ENCODE measurements around the gene SART3.

Gene SART3

DNA sequence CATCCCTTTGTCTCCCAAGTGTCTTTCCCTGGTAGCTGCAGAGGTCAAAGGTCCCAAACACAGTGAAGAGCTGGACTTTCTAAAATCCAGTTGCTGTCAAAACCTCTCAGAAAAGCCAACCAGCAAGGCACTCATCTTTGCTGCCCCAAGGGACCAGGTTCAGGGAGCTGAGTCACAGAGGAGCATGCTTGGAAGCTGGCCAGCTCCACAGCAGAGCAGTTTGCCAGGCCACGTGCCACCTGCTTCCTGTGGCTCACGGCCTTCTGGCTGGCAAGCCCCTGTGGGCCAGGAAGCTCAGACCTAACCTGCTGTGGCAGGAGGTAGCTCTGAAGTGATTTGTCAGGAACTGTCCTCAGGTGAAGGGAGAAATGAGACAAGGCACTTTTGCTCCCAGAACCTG is 5.0 kb upstream of the SART3 start:
- DNase-seq (ENCODE audit: low read depth), result peak; percentile 96
- H3K4me3 ChIP-seq (ENCODE audit: low read length), result no peak overlapping the region
- TF ChIP-seq, protein P1, sequence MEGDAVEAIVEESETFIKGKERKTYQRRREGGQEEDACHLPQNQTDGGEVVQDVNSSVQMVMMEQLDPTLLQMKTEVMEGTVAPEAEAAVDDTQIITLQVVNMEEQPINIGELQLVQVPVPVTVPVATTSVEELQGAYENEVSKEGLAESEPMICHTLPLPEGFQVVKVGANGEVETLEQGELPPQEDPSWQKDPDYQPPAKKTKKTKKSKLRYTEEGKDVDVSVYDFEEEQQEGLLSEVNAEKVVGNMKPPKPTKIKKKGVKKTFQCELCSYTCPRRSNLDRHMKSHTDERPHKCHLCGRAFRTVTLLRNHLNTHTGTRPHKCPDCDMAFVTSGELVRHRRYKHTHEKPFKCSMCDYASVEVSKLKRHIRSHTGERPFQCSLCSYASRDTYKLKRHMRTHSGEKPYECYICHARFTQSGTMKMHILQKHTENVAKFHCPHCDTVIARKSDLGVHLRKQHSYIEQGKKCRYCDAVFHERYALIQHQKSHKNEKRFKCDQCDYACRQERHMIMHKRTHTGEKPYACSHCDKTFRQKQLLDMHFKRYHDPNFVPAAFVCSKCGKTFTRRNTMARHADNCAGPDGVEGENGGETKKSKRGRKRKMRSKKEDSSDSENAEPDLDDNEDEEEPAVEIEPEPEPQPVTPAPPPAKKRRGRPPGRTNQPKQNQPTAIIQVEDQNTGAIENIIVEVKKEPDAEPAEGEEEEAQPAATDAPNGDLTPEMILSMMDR (IDR thresholded peaks at IDR 0.05; ENCODE audit: insufficient read depth, low read depth, low read length, missing control alignments), result no peak

DNA sequence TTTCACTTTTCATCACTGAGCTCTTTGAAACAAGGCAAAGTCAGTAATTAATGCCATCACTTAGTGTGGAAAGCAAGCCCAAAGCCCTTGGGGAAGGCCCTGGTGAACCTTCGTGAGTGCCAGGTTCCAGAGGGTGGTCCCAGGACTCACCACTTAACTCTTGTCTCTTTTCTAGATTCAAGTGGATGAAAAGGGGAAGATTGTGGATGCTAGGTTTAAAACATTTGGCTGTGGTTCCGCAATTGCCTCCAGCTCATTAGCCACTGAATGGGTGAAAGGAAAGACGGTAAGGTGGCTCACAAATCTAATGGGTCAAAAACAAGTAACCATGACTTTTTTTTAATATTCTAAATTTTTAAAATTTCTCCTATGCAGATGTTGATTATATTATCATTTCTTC is 4.2 kb upstream of the SART3 start:
- DNase-seq (ENCODE audit: low read depth), result no peak
- TF ChIP-seq, protein P1 (IDR thresholded peaks at IDR 0.05; ENCODE audit: insufficient read depth, low read depth, low read length, missing control alignments), result no peak
- H3K4me3 ChIP-seq (ENCODE audit: low read length), result no peak overlapping the region

DNA sequence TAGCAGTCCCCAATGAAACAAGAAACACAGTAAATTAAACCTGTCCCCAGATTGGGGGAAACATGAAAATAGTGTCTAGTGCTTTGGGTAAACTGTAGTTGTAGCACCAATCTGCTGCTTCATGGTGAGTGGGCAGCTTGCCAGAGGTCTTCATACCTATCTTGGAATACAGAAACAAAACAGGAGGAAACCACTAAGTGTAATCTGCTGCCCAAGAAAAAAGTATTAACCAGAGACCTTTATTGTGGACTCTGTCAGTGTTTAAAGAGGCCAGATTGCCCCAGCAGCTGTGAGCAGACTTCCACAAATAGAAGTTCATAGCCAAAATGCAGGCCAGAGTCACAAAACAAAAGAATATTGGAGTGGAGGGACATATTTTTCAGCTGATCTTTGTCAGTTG is 3.8 kb upstream of the SART3 start:
- TF ChIP-seq, protein P1 (IDR thresholded peaks at IDR 0.05; ENCODE audit: insufficient read depth, low read depth, low read length, missing control alignments), result no peak
- no peak overlapping the region for H3K4me3 ChIP-seq (ENCODE audit: low read length)
- DNase-seq (ENCODE audit: low read depth), result no peak

DNA sequence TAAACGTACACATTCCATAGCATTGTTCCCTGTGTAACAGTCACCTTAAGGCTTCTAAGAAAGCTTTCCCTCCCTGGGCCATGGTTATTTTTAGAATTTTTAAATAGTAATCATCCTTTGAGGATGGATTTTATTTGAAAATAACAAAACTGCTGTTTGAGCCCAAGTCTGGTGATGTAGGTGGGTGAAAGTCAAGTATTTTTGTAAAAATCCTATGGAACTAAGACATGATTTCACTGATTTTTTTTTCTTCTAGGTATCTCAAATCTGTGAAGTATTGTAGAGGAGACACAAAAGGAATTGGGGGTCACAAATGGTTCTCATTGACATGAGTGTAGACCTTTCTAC is 2.8 kb upstream of the SART3 start:
- peak overlapping the region; percentile 94 for H3K4me3 ChIP-seq (ENCODE audit: low read length)
- TF ChIP-seq, protein P1 (IDR thresholded peaks at IDR 0.05; ENCODE audit: insufficient read depth, low read depth, low read length, missing control alignments), result no peak
- no peak for DNase-seq (ENCODE audit: low read depth)

DNA sequence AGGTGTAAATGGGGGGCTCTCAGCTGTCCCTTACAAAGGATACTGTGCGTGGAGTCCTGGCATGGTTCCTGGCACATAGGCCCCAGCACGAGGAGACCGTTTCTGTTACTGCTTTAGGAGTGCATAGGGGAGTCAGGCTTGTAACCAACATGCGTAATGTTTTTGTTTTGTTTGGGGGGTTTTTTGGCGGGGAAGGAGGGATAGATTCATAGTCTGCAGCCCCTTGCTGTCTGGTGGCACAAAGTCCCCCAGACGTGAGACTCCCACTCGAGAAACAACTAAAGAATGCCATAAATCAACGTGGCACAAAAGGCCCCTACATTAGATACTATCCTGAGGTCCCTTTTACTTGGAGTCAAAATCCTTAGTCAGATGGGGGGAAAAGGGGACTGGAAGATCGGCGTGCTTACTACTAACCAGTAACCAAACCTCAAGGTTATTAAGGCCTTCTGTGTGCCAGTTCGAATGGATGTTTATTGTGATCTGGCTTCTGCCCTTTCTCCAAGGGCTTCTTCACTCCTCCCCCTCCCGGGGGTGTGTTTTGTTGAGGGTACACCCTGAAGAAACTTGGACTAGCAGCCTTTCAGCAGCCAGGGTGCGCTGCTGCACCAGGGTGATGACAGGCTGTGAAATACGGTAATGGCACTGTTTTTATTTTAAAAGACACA is 2.3 kb upstream of the SART3 start:
- TF ChIP-seq, protein P1 (IDR thresholded peaks at IDR 0.05; ENCODE audit: insufficient read depth, low read depth, low read length, missing control alignments), result peak; percentile 95
- peak overlapping the region; percentile 94 for H3K4me3 ChIP-seq (ENCODE audit: low read length)
- DNase-seq (ENCODE audit: low read depth), result peak; percentile 87

DNA sequence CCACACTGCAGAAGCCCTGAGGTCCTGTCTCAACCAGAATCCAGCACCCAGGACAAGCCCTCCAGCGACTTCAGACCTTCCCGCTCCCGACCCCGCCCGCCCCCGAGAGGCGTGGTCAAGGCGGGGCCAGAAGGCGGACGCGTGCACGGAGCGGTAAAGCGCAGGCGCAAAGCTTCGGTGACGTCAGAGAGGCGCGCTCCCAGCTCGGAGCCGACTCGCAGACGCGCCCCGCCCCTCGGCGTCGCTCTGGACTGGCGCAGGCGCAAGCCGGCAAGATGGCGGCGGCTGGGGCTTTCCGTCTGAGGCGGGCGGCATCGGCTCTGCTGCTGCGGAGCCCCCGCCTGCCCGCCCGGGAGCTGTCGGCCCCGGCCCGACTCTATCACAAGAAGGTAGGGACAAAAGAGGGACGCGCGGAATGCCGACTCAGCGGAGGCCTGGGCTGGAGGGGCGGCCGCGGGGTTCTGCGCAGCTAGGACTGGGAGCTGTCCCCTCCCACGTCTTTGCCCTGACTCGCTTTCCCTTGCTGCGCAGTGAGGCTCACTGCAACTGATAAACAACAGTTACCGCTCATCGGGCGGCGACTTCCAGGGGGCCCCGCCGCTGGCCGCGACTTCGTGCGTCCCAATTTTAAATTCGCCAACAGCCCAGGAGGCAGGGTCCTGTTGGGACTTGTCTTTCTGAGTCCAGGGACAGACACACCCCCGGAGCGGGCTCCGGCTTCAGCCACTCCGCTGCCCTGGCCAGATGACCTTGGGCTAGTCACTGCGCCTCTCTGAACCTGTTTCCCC is 1.6 kb upstream of the SART3 start, which contains the start of gene ISCU:
TSS of gene ISCU (plus strand) at position 249 of the 788 bp plus-strand sequence. CDS start at position 276, 27 bp downstream.
- peak within 1 kb of the TSS; percentile 98 for H3K4me3 ChIP-seq (ENCODE audit: low read length)
- peak; percentile 98 for DNase-seq (ENCODE audit: low read depth)
- TF ChIP-seq, protein P1 (IDR thresholded peaks at IDR 0.05; ENCODE audit: insufficient read depth, low read depth, low read length, missing control alignments), result no peak

All from epithelial cell of esophagus (primary cell).